MCF 10A (cell line): Measurements from ENCODE around the gene MAP7. TPM values are rescaled to one million over a fixed set of nuclear protein-coding genes. Genes with fewer than 3 reads are reported as not detected.

Source experiments
- BruUV-seq: library from RNA; stranded (reverse); fragments of 400-500 nt; replicated peaks from 2 replicates; lab custom pipeline; 2021; lab: Mats Ljungman, UMichigan
- CTCF ChIA-PET: fragments of 300-600 bp; sonication (Branson Sonifier 250); formaldehyde crosslinking; extraction: SDS; loops from one replicate; lab custom pipeline; 2021; ENCODE audit warnings: antibody characterized with exemption, inconsistent platforms; lab: Yijun Ruan, JAX
- POLR2A ChIA-PET: fragments of 300-600, 350-650 bp; sonication (Branson Sonifier 250); formaldehyde crosslinking; extraction: SDS; loops from one replicate; lab custom pipeline; 2020; ENCODE audit warnings: antibody characterized with exemption, inconsistent platforms; lab: Yijun Ruan, JAX
- DNase-seq: peaks from one replicate; pipeline ENCODE4 v3.0.0-alpha.2; 2018; ENCODE audit not compliant: unreplicated experiment
- H3K27ac Mint-ChIP-seq: one replicate; pipeline ENCODE4 v1.8.0; 2022; ENCODE audit warnings: mild to moderate bottlenecking, low read depth, mixed read lengths; ENCODE audit not compliant: unreplicated experiment
- H3K27me3 Mint-ChIP-seq: one replicate; pipeline ENCODE4 v1.8.0; 2022; ENCODE audit warnings: mixed read lengths; ENCODE audit not compliant: insufficient read depth, unreplicated experiment
- H3K36me3 Mint-ChIP-seq: one replicate; pipeline ENCODE4 v1.8.0; 2022; ENCODE audit warnings: mild to moderate bottlenecking, moderate library complexity, mixed read lengths; ENCODE audit not compliant: insufficient read depth, unreplicated experiment
- H3K4me1 Mint-ChIP-seq: one replicate; pipeline ENCODE4 v1.8.0; 2022; ENCODE audit warnings: mixed read lengths; ENCODE audit not compliant: insufficient read depth, unreplicated experiment
- H3K4me3 Mint-ChIP-seq: one replicate; pipeline ENCODE4 v1.8.0; 2022; ENCODE audit warnings: mild to moderate bottlenecking, moderate library complexity, mixed read lengths; ENCODE audit not compliant: unreplicated experiment
- H3K9me3 Mint-ChIP-seq: one replicate; pipeline ENCODE4 v1.8.0; 2022; ENCODE audit warnings: mixed read lengths; ENCODE audit not compliant: unreplicated experiment
- intact Hi-C: fragments of 100-400 bp; cut with micrococcal nuclease; formaldehyde crosslinking; loops from 2 replicates; pipeline ENCODE4 v1.14.1; 2022
- total RNA-seq: library from RNA; stranded (reverse); gene quantifications from 2 replicates; pipeline ENCODE4 v1.2.3, GENCODE V29; 2022
- TF ChIP-seq, protein P1 (sequence below): fragments of 200-600 bp; IDR thresholded peaks from one replicate; pipeline ENCODE4 v1.8.0; 2022; ENCODE audit warnings: antibody characterized with exemption, mild to moderate bottlenecking; ENCODE audit not compliant: unreplicated experiment

The MAP7 gene
- total RNA-seq, 1 experiment from 2014 or later, result 17.2 TPM

DNA sequence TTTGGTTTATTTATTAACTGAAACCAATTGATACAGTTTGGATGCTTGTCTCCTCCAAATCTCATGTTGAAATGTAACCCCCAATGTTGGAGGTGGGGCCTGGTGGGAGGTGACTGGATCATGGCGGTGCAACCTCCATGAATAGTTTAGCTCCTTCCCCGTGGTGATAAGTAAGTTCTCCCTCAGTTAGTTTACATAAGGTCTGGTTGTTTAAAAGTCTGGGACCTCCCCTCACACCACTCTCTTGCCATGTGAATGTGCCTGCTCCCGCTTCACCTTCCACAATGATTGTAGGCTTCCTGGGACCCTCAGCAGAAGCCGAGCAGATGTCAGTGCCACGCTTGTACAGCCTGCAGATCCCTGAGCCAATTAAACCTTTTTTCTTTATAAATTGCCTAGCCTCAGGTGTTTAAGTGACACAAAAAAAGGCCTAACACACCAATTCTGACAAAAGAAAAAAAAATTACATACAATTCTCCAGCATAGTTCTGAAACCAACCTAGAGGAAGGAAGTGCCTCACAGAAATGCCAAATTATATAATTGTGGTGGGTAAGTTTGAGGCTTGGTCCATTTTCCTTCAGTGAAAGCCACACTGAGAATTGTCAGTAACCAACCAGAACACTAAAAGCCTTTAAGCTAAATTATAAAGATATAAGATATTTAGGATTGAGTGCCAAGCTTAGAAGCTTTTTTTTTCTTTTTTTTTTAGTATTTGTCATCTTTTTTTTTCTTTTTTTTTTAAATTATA lies 15.0 kb downstream of the MAP7 start:
- no peaks in the 10 kb centered on the region for H3K4me1 Mint-ChIP-seq
- no TSS peak for BruUV-seq
- intact Hi-C loops, result no loop called here
- DNase-seq, result no peak
- no peak overlapping the region for H3K4me3 Mint-ChIP-seq
- CTCF ChIA-PET, result interaction anchor here (0.6 to 1.6 kb wide), 3 partner anchors 10 to 14 kb away, joined by 3 to 6 read pairs (median 4); no protein-coding TSS in a partner anchor
- H3K27ac Mint-ChIP-seq, result no peak overlapping the region
- no peaks in the 10 kb centered on the region for H3K9me3 Mint-ChIP-seq
- TF ChIP-seq, protein P1, sequence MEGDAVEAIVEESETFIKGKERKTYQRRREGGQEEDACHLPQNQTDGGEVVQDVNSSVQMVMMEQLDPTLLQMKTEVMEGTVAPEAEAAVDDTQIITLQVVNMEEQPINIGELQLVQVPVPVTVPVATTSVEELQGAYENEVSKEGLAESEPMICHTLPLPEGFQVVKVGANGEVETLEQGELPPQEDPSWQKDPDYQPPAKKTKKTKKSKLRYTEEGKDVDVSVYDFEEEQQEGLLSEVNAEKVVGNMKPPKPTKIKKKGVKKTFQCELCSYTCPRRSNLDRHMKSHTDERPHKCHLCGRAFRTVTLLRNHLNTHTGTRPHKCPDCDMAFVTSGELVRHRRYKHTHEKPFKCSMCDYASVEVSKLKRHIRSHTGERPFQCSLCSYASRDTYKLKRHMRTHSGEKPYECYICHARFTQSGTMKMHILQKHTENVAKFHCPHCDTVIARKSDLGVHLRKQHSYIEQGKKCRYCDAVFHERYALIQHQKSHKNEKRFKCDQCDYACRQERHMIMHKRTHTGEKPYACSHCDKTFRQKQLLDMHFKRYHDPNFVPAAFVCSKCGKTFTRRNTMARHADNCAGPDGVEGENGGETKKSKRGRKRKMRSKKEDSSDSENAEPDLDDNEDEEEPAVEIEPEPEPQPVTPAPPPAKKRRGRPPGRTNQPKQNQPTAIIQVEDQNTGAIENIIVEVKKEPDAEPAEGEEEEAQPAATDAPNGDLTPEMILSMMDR, result no peak
- H3K36me3 Mint-ChIP-seq, result no peaks in the 10 kb centered on the region
- POLR2A ChIA-PET, result no interaction called here
- no peaks in the 10 kb centered on the region for H3K27me3 Mint-ChIP-seq

DNA sequence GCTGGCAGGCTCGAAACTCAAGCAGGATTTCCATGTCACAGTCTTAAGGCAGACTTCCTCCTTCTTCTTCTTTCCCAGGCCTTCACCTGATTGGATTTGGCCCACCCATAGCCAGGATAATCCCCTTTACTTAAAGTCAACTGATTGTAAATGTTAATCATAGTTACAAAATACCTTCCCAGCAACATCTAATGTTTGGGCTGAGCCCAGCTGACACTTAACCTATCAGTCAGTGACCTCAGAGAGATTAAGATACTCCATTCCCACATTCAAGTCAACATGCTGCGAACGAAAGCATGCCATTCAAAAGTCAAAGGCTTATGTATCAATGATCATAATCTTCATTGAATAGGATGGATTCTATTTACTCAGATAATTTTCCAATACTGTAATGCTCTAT lies 16.0 kb downstream of the MAP7 start:
- Mint-ChIP-seq H3K27ac (no peak overlapping the region), H3K4me1 (no peaks in the 10 kb centered on the region), H3K27me3 (no peaks in the 10 kb centered on the region), H3K4me3 (no peak overlapping the region), H3K36me3 (no peaks in the 10 kb centered on the region), H3K9me3 (no peaks in the 10 kb centered on the region)
- intact Hi-C loops, result no loop called here
- TF ChIP-seq, protein P1, result no peak
- ChIA-PET POLR2A (no interaction called here), CTCF (interaction anchor here (0.7 kb wide), 1 partner anchor 11 kb away, joined by 4 read pairs; no protein-coding TSS in a partner anchor)
- no TSS peak for BruUV-seq
- no peak for DNase-seq

DNA sequence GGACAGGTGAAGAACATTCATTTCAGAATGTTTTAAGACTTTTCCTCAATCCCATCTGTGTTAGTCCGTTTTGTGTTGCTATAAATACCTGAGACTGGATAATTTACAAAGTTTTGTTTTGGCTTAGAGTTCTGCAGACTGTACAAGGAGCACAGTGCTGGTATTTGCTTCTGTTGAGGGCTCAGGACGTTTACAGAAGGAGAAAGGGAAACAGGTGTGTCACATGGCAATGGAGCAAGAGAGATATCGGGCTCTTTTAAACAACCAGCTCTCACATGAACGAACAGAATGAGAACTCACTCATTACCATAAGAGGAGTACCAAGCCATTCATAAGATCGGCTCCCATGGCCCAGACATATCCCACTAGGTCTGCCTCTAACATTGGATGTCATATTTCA lies 16.7 kb downstream of the MAP7 start:
- Mint-ChIP-seq H3K4me3 (no peak overlapping the region), H3K27ac (no peak overlapping the region), H3K27me3 (no peaks in the 10 kb centered on the region), H3K4me1 (no peaks in the 10 kb centered on the region), H3K9me3 (no peaks in the 10 kb centered on the region), H3K36me3 (no peaks in the 10 kb centered on the region)
- POLR2A ChIA-PET, result no interaction called here
- TF ChIP-seq, protein P1, result no peak
- BruUV-seq, result no TSS peak
- CTCF ChIA-PET, result no interaction called here
- no peak for DNase-seq
- intact Hi-C loops, result no loop called here

DNA sequence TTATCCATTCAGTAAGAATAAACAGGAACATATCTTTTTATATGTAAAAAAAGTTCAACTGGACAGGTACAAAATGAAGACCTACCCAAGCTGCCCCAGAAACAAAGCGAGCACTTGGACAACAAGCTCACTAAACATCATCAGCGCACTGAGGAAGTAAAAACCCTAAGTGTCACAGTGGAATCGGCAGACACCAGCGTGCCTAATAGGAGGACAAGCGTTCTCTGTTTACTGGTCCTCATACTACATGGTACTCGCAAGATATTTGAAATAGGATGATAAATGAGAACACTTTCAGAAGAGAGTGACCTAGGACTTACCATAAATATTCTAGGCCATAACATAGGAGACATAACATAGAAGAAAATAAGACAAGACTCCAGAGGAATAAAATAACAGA lies 18.2 kb downstream of the MAP7 start:
- no peak overlapping the region for H3K4me3 Mint-ChIP-seq
- no peaks in the 10 kb centered on the region for H3K27me3 Mint-ChIP-seq
- intact Hi-C loops, result no loop called here
- H3K27ac Mint-ChIP-seq, result no peak overlapping the region
- BruUV-seq, result no TSS peak
- no peaks in the 10 kb centered on the region for H3K9me3 Mint-ChIP-seq
- ChIA-PET CTCF (interaction anchor here (0.6 to 1.2 kb wide), 3 partner anchors 17 to 219 kb away, joined by 3 to 4 read pairs (median 3); no protein-coding TSS in a partner anchor), POLR2A (interaction anchor here (0.7 kb wide), 1 partner anchor 12 kb away, joined by 3 read pairs; no protein-coding TSS in a partner anchor)
- no peak for DNase-seq
- H3K36me3 Mint-ChIP-seq, result no peaks in the 10 kb centered on the region
- H3K4me1 Mint-ChIP-seq, result no peaks in the 10 kb centered on the region
- TF ChIP-seq, protein P1, result no peak
